Naive B cell (primary cell): ENCODE results near the gene SNAPIN. TPM values are rescaled to one million over a fixed set of nuclear protein-coding genes. Genes with fewer than 3 reads are reported as not detected.

ENCODE experiments used
- ATAC-seq, 2 donors: fragments of 150-1000 bp; cut with Tn5 transposase; 2 replicates each; pipeline ENCODE4 v1.10.0; 2021; ENCODE audit warnings: low read depth in 2 of 2, mild to moderate bottlenecking in 2 of 2, moderate library complexity in 2 of 2
- DNase-seq: peaks from one replicate; pipeline ENCODE4 v3.0.0; 2022
- H3K27ac Mint-ChIP-seq, 6 donors: one replicate each; pipeline ENCODE4 v1.8.0; 2020 to 2022; ENCODE audit warnings: mild to moderate bottlenecking in 6 of 6, mixed read lengths in 6 of 6, moderate library complexity in 5 of 6, inconsistent platforms in 2 of 6
- H3K27me3 Mint-ChIP-seq, 3 donors: one replicate each; pipeline ENCODE4 v1.8.0; 2021 to 2022; ENCODE audit warnings: mixed read lengths in 3 of 3, mild to moderate bottlenecking in 1 of 3
- H3K36me3 Mint-ChIP-seq, 2 donors: one replicate each; pipeline ENCODE4 v1.8.0; 2020 to 2022; ENCODE audit warnings: mixed read lengths in 2 of 2, inconsistent platforms in 1 of 2, mild to moderate bottlenecking in 1 of 2
- H3K4me1 Mint-ChIP-seq, 3 donors: one replicate each; pipeline ENCODE4 v1.8.0; 2020 to 2022; ENCODE audit warnings: mixed read lengths in 3 of 3, inconsistent platforms in 1 of 3, mild to moderate bottlenecking in 1 of 3, moderate library complexity in 1 of 3
- H3K4me3 Mint-ChIP-seq, 8 donors: one replicate each; pipeline ENCODE4 v1.8.0; 2020 to 2022; ENCODE audit warnings: mild to moderate bottlenecking in 8 of 8, mixed read lengths in 8 of 8, moderate library complexity in 8 of 8, inconsistent platforms in 2 of 8
- H3K9me3 Mint-ChIP-seq, 7 donors: one replicate each; pipeline ENCODE4 v1.8.0; 2020 to 2022; ENCODE audit warnings: mixed read lengths in 7 of 7, mild to moderate bottlenecking in 5 of 7, inconsistent platforms in 2 of 7, moderate library complexity in 1 of 7
- polyA plus RNA-seq, 6 donors: library from polyadenylated mRNA; unstranded; fragments of 300-500 nt; fragmentation: Illumina TruSeq; gene quantifications; one replicate each; pipeline ENCODE4 v1.2.3, GENCODE V29; 2021; ENCODE audit warnings: low read depth in 6 of 6

SNAPIN gene, protein sequence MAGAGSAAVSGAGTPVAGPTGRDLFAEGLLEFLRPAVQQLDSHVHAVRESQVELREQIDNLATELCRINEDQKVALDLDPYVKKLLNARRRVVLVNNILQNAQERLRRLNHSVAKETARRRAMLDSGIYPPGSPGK
- polyA plus RNA-seq = 100 to 1,000 TPM in 2 of 6 donors, 10 to 100 TPM in 4; 51.1 to 111 (median 90.1) TPM

DNA sequence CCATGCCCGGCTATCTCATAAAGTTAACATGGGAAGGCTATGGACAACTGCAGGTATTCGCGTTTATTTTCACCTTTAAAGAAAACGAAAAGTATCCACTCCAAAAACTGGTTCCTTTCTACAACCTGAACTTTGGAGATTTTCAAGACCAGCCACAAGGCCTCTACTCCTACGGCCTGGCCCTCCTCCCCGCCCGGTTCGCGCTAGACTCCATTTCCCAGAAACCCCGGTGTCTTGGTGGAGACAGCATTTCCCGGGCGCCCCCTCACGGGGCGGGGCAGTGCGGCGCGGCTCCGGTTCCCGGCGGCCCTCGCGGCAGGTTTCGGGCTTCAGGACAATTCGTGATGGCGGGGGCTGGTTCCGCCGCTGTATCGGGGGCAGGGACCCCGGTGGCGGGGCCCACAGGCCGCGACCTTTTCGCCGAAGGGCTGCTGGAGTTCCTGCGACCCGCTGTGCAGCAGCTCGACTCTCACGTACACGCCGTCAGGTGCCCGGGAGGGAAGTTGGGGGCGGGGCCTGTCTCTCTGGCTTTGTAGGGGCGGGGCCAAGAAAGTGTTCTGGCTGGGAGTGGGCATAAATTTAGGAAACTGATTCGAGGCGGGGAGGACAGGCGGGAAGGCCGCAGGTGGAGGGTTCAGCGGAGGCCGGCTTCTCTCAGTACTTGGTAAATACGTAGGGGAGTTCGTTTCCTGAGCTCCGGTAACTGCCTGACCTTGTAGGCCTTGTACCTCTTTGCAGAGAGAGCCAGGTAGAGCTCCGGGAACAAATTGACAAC is at the start of gene SNAPIN:
SNAPIN (plus strand) TSS at position 304 of the 775 bp plus-strand sequence; CDS start at position 345, 41 bp downstream.
- no peaks in the 10 kb centered on the region for H3K9me3 Mint-ChIP-seq
- H3K4me1 Mint-ChIP-seq = peaks cover 4 to 18% (median 17%) of the 10 kb centered on the region in 3 donors
- peak; percentile 94 for DNase-seq
- ATAC-seq = peak; percentile 98 to 99
- no peaks in the 10 kb centered on the region for H3K27me3 Mint-ChIP-seq
- peak within 1 kb of the TSS; percentile 69 to 98 (median 90) for H3K27ac Mint-ChIP-seq
- H3K36me3 Mint-ChIP-seq = peaks cover 0 to 8% of the 10 kb centered on the region in 2 donors
- peak within 1 kb of the TSS; percentile 88 to 98 (median 96) for H3K4me3 Mint-ChIP-seq

DNA sequence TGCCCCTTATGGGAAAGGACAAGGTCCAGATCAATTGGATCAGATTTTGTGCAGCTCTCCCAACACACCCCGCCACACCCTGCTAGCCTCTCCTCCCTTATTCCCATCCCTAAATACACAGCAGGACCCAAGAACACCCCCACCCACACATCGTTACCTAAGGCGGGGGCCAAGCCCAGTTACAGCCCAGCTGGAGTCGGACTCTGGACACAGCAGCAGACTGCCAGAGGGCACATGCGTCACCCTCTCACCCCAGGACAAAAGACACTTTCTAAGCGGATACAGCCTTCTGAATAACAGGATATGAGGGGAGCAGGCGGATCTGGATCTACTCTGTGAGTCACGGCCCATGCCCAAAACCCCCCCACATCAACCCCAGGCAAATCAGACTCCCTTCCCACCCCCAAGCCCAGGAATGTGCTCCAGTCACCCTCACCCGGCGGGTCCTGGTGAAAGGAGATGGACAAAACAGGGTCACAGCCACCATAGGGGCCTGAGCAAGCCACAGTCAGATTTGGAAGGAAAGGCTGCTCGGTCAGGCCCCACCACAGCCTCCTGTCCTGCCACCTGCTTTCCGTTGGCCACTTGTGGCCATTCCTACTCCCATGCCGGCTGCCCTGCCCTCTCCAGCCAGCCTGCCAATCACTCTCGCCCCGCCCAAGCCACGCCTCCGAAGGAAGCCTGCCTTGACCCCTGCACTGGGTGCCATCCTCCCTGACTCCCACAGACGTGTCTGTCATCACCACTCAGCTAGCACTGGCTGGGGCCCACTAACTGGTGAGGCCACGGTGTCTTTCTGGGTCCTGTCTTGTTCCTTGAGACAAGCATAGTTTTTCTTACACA is 49.5 kb upstream of the SNAPIN start:
- H3K27ac Mint-ChIP-seq = peak overlapping the region in 1 of 6 donors; percentile 16
- ATAC-seq = no peak
- no peaks in the 10 kb centered on the region for H3K36me3 Mint-ChIP-seq
- no peaks in the 10 kb centered on the region for H3K4me1 Mint-ChIP-seq
- H3K4me3 Mint-ChIP-seq = no peak overlapping the region
- no peaks in the 10 kb centered on the region for H3K27me3 Mint-ChIP-seq
- H3K9me3 Mint-ChIP-seq = no peaks in the 10 kb centered on the region
- no peak for DNase-seq

DNA sequence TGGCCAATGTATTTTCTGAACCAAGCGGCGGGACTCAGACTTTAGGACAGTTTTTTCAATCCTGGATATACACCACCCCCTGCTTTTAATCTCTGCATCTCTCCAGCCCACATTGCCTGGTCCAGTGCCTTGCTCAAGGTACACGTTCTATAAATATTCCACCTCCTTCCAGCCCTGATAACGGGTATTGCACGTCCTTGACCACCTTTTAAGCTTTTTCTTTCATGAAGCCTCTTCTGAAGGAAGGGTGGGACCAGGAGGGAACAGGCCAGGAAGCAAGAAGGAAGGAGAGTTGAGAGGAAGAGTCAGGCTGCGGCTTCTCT is 49.0 kb upstream of the SNAPIN start:
- DNase-seq (no peak), ATAC-seq (no peak)
- no peaks in the 10 kb centered on the region for H3K9me3 Mint-ChIP-seq
- no peak overlapping the region for H3K27ac Mint-ChIP-seq
- H3K36me3 Mint-ChIP-seq = no peaks in the 10 kb centered on the region
- H3K4me3 Mint-ChIP-seq = no peak overlapping the region
- no peaks in the 10 kb centered on the region for H3K27me3 Mint-ChIP-seq
- H3K4me1 Mint-ChIP-seq = no peaks in the 10 kb centered on the region

GRCh38 chr1:153610334-153610733 is 48.2 kb upstream of the SNAPIN start:
- no peak for ATAC-seq
- no peak for DNase-seq
- no peaks in the 10 kb centered on the region for H3K4me1 Mint-ChIP-seq

DNA sequence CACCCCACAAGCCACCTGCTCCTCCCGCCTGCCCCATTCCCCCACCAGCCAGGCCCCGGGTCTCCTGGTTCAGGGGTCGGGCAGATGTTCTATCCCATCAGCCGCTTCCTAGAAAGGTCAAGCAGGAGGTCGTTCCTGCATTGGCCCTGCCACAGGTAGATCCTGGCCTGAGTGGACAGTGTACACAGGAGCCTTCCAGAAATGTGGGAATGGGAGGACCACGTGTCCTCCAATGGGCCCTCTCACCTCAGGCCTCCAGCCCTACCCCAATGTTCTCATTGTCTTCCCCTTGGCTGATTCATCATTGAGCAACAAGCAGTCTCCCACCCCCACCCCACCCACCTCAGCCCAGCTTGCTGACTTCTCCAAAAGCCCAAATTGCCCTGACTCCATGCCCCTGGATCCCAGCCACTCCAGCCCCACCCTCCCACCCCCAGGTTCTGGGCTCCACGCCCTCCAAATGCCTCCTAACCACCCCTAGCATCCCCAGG is 47.6 kb upstream of the SNAPIN start:
- Mint-ChIP-seq H3K9me3 (no peaks in the 10 kb centered on the region), H3K4me3 (no peak overlapping the region), H3K27ac (no peak overlapping the region), H3K27me3 (no peaks in the 10 kb centered on the region), H3K36me3 (no peaks in the 10 kb centered on the region), H3K4me1 (no peaks in the 10 kb centered on the region)
- ATAC-seq (no peak), DNase-seq (no peak)

More at GRCh38 chr1:153610334-153610733, 48.2 kb upstream of the SNAPIN start:
- H3K27me3 Mint-ChIP-seq = no peaks in the 10 kb centered on the region
- no peaks in the 10 kb centered on the region for H3K36me3 Mint-ChIP-seq
- H3K27ac Mint-ChIP-seq = no peak overlapping the region
- H3K9me3 Mint-ChIP-seq = no peaks in the 10 kb centered on the region
- H3K4me3 Mint-ChIP-seq = no peak overlapping the region

GRCh38 chr1:153611356-153611755 is 47.1 kb upstream of the SNAPIN start:
- no peaks in the 10 kb centered on the region for H3K27me3 Mint-ChIP-seq
- ATAC-seq (no peak), DNase-seq (no peak)
- no peak overlapping the region for H3K4me3 Mint-ChIP-seq
- H3K36me3 Mint-ChIP-seq = no peaks in the 10 kb centered on the region
- H3K4me1 Mint-ChIP-seq = no peaks in the 10 kb centered on the region
- no peaks in the 10 kb centered on the region for H3K9me3 Mint-ChIP-seq
- H3K27ac Mint-ChIP-seq = peak overlapping the region in 2 of 6 donors; percentile 6 to 17

- Mint-ChIP-seq H3K36me3 (no peaks in the 10 kb centered on the region), H3K27ac (peak overlapping the region in 3 of 6 donors; percentile 56 to 80 (median 72)), H3K27me3 (no peaks in the 10 kb centered on the region), H3K4me3 (peak overlapping the region in 1 of 8 donors; percentile 5), H3K4me1 (peaks cover 0 to 4% (median 0%) of the 10 kb centered on the region in 3 donors), H3K9me3 (no peaks in the 10 kb centered on the region)
- ATAC-seq = no peak
- DNase-seq = no peak
These were observed 46.3 kb upstream of the SNAPIN start for GRCh38 chr1:153612111-153612754.

DNA sequence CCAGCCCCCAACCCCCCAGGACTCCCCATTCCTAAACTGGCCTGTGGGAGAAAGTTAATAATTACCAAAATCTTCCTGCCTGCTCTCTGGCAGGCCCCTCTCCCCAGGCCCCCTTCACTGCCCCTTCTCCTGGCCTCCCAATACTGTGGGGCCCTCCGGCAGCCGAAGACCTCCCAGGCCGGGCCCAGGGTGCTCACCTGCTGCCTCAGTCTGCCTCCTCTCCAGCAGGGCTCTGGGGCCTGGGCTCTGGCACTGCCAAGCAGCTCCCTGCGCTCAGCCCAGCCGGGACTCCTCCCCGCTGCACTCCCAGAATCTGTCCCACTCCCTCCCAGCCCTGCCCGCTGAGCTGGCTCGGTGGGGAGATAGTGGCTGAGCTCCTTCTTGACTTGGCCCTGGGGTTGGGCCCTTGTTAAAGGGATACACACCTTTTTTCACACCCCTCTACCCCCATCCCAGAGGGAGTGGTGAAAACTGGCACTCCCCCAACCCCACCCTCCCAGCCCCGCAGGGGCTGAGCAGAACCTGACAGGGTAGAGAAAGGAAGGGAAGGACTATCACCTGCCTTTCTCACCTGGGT is 45.7 kb upstream of the SNAPIN start, which contains the start of gene S100A16:
S100A16 (minus strand) TSS at position 383 of the 577 bp plus-strand sequence. CDS start 4,986 bp downstream, outside the sequence.
- peak within 1 kb of the TSS in 1 of 8 donors; percentile 29 for H3K4me3 Mint-ChIP-seq
- H3K4me1 Mint-ChIP-seq = peaks cover 0 to 9% (median 0%) of the 10 kb centered on the region in 3 donors
- ATAC-seq (no peak), DNase-seq (no peak)
- H3K27me3 Mint-ChIP-seq = no peaks in the 10 kb centered on the region
- peak within 1 kb of the TSS in 4 of 6 donors; percentile 49 to 80 (median 64) for H3K27ac Mint-ChIP-seq
- H3K9me3 Mint-ChIP-seq = no peaks in the 10 kb centered on the region
- no peaks in the 10 kb centered on the region for H3K36me3 Mint-ChIP-seq

DNA sequence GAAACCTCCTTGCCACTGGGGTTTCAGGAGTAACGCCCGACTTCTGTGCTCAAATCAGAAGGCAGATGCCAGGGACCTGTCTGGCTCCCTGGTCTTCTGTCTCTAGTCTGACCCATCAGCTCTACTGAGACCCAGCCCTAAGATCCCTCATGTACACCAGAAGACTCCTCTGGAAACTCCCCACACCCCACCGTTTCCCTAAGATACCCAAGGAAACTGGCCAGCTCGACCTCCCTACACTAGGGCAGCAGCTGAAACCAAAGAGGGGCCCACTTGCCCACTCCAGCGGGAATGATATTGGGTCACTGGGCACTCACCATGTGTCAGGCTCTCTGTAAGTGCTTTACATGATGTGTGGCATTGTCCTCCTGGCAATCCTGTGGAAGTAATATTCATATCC is 45.1 kb upstream of the SNAPIN start:
- Mint-ChIP-seq H3K9me3 (no peaks in the 10 kb centered on the region), H3K4me3 (no peak overlapping the region), H3K4me1 (peaks cover 0 to 11% (median 0%) of the 10 kb centered on the region in 3 donors), H3K36me3 (no peaks in the 10 kb centered on the region), H3K27ac (no peak overlapping the region), H3K27me3 (no peaks in the 10 kb centered on the region)
- no peak for ATAC-seq
- DNase-seq = no peak

DNA sequence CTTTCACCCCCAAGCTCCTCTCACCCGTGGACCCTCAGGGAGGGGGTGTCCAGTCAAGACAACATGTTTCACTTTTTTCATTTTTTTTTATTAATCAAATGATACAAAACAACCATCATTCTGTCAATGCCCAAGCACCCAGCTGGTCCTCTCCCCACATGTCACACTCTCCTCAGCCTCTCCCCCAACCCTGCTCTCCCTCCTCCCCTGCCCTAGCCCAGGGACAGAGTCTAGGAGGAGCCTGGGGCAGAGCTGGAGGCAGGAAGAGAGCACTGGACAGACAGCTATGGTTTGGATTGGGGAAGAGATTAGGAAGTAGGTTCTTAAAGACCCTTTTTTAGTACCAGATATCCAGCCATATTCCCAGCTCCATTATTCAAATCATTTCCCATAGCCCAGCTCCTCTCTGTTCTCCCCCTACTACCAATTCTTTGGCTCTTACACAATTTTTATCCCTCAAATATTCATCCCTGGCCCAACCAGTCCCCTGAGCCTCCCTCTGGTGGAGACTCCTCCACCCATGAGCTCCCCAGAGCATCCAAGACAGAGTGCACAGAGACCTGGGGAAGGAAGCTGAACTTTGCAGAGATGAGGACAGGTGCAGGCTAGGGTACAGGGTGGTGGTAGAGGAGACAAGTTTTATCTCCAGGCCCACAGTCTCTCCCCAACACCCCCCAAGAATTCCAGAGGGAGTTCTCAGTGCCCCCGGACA is 44.2 kb upstream of the SNAPIN start:
- Mint-ChIP-seq H3K4me1 (peaks cover 0 to 11% (median 0%) of the 10 kb centered on the region in 3 donors), H3K27me3 (no peaks in the 10 kb centered on the region), H3K27ac (peak overlapping the region in 2 of 6 donors; percentile 49 to 78), H3K9me3 (no peaks in the 10 kb centered on the region), H3K36me3 (no peaks in the 10 kb centered on the region), H3K4me3 (no peak overlapping the region)
- ATAC-seq = no peak
- no peak for DNase-seq

- H3K4me1 Mint-ChIP-seq = peaks cover 0 to 11% (median 0%) of the 10 kb centered on the region in 3 donors
- no peak overlapping the region for H3K27ac Mint-ChIP-seq
- DNase-seq = no peak
- no peak overlapping the region for H3K4me3 Mint-ChIP-seq
- ATAC-seq = no peak
- H3K9me3 Mint-ChIP-seq = peaks cover 0 to 2% (median 0%) of the 10 kb centered on the region in 7 donors
- H3K27me3 Mint-ChIP-seq = no peaks in the 10 kb centered on the region
- H3K36me3 Mint-ChIP-seq = no peaks in the 10 kb centered on the region
These were observed 43.6 kb upstream of the SNAPIN start for GRCh38 chr1:153614906-153615305.

GRCh38 chr1:153615406-153615805 is 43.1 kb upstream of the SNAPIN start:
- no peak for DNase-seq
- H3K9me3 Mint-ChIP-seq = peaks cover 0 to 2% (median 0%) of the 10 kb centered on the region in 7 donors
- peaks cover 0 to 11% (median 0%) of the 10 kb centered on the region in 3 donors for H3K4me1 Mint-ChIP-seq
- no peaks in the 10 kb centered on the region for H3K36me3 Mint-ChIP-seq
- ATAC-seq = no peak
- H3K4me3 Mint-ChIP-seq = no peak overlapping the region
- H3K27ac Mint-ChIP-seq = no peak overlapping the region
- H3K27me3 Mint-ChIP-seq = no peaks in the 10 kb centered on the region
